Stomach (tissue), 4 donors: ENCODE data around the gene ANKS1A.

Source experiments
- POLR2A ChIP-seq, 4 donors: fragments of 450-650 bp; IDR thresholded peaks; one replicate each; pipeline ENCODE4 v1.6.1; 2016; ENCODE audit warnings: antibody characterized with exemption in 4 of 4, control low read depth in 2 of 4, mild to moderate bottlenecking in 1 of 4, moderate library complexity in 1 of 4
- TF ChIP-seq, protein P1 (sequence below), 7 experiments: fragments of 450-650 bp in 4 of 7; fragments of 200-600 bp in 3 of 7; sonication (generic) in 3 of 7; IDR thresholded peaks; one replicate each; pipeline ENCODE4 v1.5.1; 2016 to 2019; ENCODE audit warnings: antibody characterized with exemption in 7 of 7, control low read depth in 2 of 7, mild to moderate bottlenecking in 1 of 7

DNA sequence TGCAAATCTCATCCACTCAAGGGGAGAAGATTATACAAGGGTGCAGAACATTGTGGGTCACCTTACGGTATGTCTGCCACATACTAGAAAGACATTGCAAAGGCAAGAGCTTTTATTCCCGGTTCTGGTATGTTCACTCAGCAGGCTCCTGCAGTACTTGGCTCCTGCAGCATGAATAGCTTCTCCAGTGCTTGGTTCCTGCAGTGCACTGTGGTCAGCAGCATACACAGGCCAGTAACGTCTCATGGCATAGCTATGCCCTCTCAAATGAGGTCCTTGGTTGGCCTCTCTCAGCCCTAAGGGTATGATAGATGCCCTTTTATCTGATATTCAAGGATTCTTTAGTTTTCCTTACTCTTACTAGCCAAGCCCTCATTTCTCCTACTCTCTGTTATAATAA lies 239.4 kb downstream of the ANKS1A start:
- TF ChIP-seq POLR2A (IDR thresholded peaks at IDR 0.05) = no peak
- TF ChIP-seq, protein P1, sequence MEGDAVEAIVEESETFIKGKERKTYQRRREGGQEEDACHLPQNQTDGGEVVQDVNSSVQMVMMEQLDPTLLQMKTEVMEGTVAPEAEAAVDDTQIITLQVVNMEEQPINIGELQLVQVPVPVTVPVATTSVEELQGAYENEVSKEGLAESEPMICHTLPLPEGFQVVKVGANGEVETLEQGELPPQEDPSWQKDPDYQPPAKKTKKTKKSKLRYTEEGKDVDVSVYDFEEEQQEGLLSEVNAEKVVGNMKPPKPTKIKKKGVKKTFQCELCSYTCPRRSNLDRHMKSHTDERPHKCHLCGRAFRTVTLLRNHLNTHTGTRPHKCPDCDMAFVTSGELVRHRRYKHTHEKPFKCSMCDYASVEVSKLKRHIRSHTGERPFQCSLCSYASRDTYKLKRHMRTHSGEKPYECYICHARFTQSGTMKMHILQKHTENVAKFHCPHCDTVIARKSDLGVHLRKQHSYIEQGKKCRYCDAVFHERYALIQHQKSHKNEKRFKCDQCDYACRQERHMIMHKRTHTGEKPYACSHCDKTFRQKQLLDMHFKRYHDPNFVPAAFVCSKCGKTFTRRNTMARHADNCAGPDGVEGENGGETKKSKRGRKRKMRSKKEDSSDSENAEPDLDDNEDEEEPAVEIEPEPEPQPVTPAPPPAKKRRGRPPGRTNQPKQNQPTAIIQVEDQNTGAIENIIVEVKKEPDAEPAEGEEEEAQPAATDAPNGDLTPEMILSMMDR (IDR thresholded peaks at IDR 0.05) = no peak
